IMR-90 (cell line): Measurements from ENCODE around the gene SCNN1B. TPM values are rescaled to one million over a fixed set of nuclear protein-coding genes. Genes with fewer than 3 reads are reported as not detected.

ENCODE experiments used
- ATAC-seq: fragments of 200-7000 bp; cut with Tn5 transposase; 2 replicates; pipeline ENCODE4 v1.9.1; 2020; ENCODE audit warnings: low read depth, mild to moderate bottlenecking, moderate library complexity
- BruUV-seq: library from RNA; stranded (reverse); fragments of 400-500 nt; replicated peaks from 2 replicates; lab custom pipeline; 2021; lab: Mats Ljungman, UMichigan
- CTCF ChIA-PET: fragments of 300-600 bp; formaldehyde crosslinking; extraction: SDS; loops from one replicate; lab custom pipeline; 2021; ENCODE audit warnings: antibody characterized with exemption; lab: Yijun Ruan, JAX
- POLR2A ChIA-PET: fragments of 300-600 bp; sonication (Branson Sonifier 250); formaldehyde crosslinking; loops from one replicate; lab custom pipeline; 2022; ENCODE audit warnings: antibody characterized with exemption; ENCODE audit not compliant: unreplicated experiment; lab: Charles Lee
- DNase-seq: peaks from one replicate; pipeline ENCODE4 v3.0.0; 2013
- H2AFZ ChIP-seq: replicated peaks from 2 replicates; pipeline ENCODE3; 2013; ENCODE audit warnings: low read length, mild to moderate bottlenecking; ENCODE audit not compliant: poor library complexity
- H2AK5ac ChIP-seq: 2 replicates; pipeline ENCODE4 v1.6.1; 2013; ENCODE audit warnings: low read depth, low read length, inconsistent platforms
- H2AK9ac ChIP-seq: replicated peaks from 2 replicates; pipeline ENCODE3; 2013; ENCODE audit warnings: mild to moderate bottlenecking, low read depth, low read length, moderate library complexity; ENCODE audit not compliant: poor library complexity
- H2BK120ac ChIP-seq: 2 replicates; pipeline ENCODE4 v1.6.1; 2013; ENCODE audit warnings: low read depth, low read length, inconsistent platforms
- H2BK15ac ChIP-seq: 3 replicates; pipeline ENCODE4 v1.6.1; 2013; ENCODE audit warnings: low read depth, low read length, inconsistent platforms
- H2BK20ac ChIP-seq: 2 replicates; pipeline ENCODE4 v1.6.1; 2013; ENCODE audit warnings: low read depth, mild to moderate bottlenecking, inconsistent platforms, low read length, moderate library complexity
- H2BK5ac ChIP-seq: 2 replicates; pipeline ENCODE4 v1.6.1; 2013; ENCODE audit warnings: mild to moderate bottlenecking, low read depth, low read length, inconsistent platforms; ENCODE audit not compliant: poor library complexity, severe bottlenecking
- H3K14ac ChIP-seq: replicated peaks from 2 replicates; pipeline ENCODE4 v1.6.1; 2013; ENCODE audit warnings: low read depth, low read length, inconsistent platforms
- H3K18ac ChIP-seq: 2 replicates; pipeline ENCODE4 v1.6.1; 2013; ENCODE audit warnings: low read depth, low read length, control low read depth
- H3K23ac ChIP-seq: 2 replicates; pipeline ENCODE4 v1.6.1; 2013; ENCODE audit warnings: low read depth, low read length, inconsistent platforms
- H3K27ac ChIP-seq: 2 replicates; pipeline ENCODE4 v1.5.1; 2013; ENCODE audit warnings: mild to moderate bottlenecking, control low read depth, low read length; ENCODE audit not compliant: insufficient read depth
- H3K27me3 ChIP-seq: 2 replicates; pipeline ENCODE4 v1.6.1; 2013; ENCODE audit warnings: low read length; ENCODE audit not compliant: control insufficient read depth, insufficient read depth
- H3K36me3 ChIP-seq: 2 replicates; pipeline ENCODE4 v1.6.1; 2013; ENCODE audit warnings: low read length, mixed read lengths; ENCODE audit not compliant: control insufficient read depth, insufficient read depth
- H3K4ac ChIP-seq: 2 replicates; pipeline ENCODE4 v1.6.1; 2013; ENCODE audit warnings: low read depth, low read length, inconsistent platforms
- H3K4me1 ChIP-seq: 2 replicates; pipeline ENCODE4 v1.6.1; 2013; ENCODE audit warnings: low read length, mixed read lengths; ENCODE audit not compliant: control insufficient read depth, insufficient read depth
- H3K4me2 ChIP-seq: 2 replicates; pipeline ENCODE4 v1.6.1; 2013; ENCODE audit warnings: low read depth, mild to moderate bottlenecking, control low read depth, low read length, moderate library complexity
- H3K4me3 ChIP-seq: 2 replicates; pipeline ENCODE4 v1.5.1; 2013; ENCODE audit warnings: low read depth, mild to moderate bottlenecking, control low read depth, low read length, moderate library complexity; ENCODE audit not compliant: insufficient read depth
- H3K56ac ChIP-seq: 2 replicates; pipeline ENCODE4 v1.6.1; 2013; ENCODE audit warnings: low read length, inconsistent platforms; ENCODE audit not compliant: insufficient read depth; ENCODE audit errors: extremely low read depth
- H3K79me1 ChIP-seq, 2 experiments: 2 replicates each; pipeline ENCODE4 v1.6.1; 2013; ENCODE audit warnings: low read length in 2 of 2, inconsistent platforms in 1 of 2, low read depth in 1 of 2
- H3K9ac ChIP-seq: 2 replicates; pipeline ENCODE4 v1.6.1; 2013; ENCODE audit warnings: low read depth, low read length, control low read depth
- H3K9me1 ChIP-seq: 2 replicates; pipeline ENCODE4 v1.6.1; 2013; ENCODE audit warnings: low read length, inconsistent platforms; ENCODE audit not compliant: insufficient read depth
- H3K9me3 ChIP-seq: 2 replicates; pipeline ENCODE4 v1.6.1; 2013; ENCODE audit warnings: low read length; ENCODE audit not compliant: control insufficient read depth, insufficient read depth
- H4K20me1 ChIP-seq: 2 replicates; pipeline ENCODE4 v1.6.1; 2013; ENCODE audit warnings: low read length, inconsistent platforms; ENCODE audit not compliant: insufficient read depth
- H4K5ac ChIP-seq: 2 replicates; pipeline ENCODE4 v1.6.1; 2013; ENCODE audit warnings: mild to moderate bottlenecking, low read depth, low read length, control low read depth
- H4K8ac ChIP-seq, 2 experiments: 2 replicates each; pipeline ENCODE4 v1.6.1; 2013; ENCODE audit warnings: low read depth in 2 of 2, low read length in 2 of 2, control low read depth in 1 of 2, inconsistent platforms in 1 of 2
- H4K91ac ChIP-seq: 2 replicates; pipeline ENCODE4 v1.6.1; 2013; ENCODE audit warnings: low read depth, low read length, inconsistent platforms; ENCODE audit not compliant: insufficient read depth
- BHLHE40 ChIP-seq: fragments of 150-350 bp; IDR thresholded peaks from 2 replicates; pipeline ENCODE4 v1.6.1; 2016; ENCODE audit warnings: mild to moderate bottlenecking, low read depth, low read length
- CEBPB ChIP-seq: IDR thresholded peaks from 2 replicates; pipeline ENCODE4 v1.6.1; 2012; ENCODE audit warnings: low read depth, low read length, improper control_type of control experiment
- CHD1 ChIP-seq: IDR thresholded peaks from 2 replicates; pipeline ENCODE4 v1.6.1; 2012; ENCODE audit warnings: low read depth, low read length, improper control_type of control experiment
- FOS ChIP-seq: fragments of 150-350 bp; IDR thresholded peaks from 2 replicates; pipeline ENCODE4 v1.6.1; 2016; ENCODE audit warnings: low read depth, low read length
- MAFK ChIP-seq: IDR thresholded peaks from 2 replicates; pipeline ENCODE4 v1.6.1; 2012; ENCODE audit warnings: low read depth, low read length, improper control_type of control experiment
- MXI1 ChIP-seq: IDR thresholded peaks from 2 replicates; pipeline ENCODE4 v1.6.1; 2012; ENCODE audit warnings: low read depth, mild to moderate bottlenecking, low read length, moderate library complexity, borderline replicate concordance
- NFE2L2 ChIP-seq: fragments of 150-350 bp; IDR thresholded peaks from 2 replicates; pipeline ENCODE4 v1.6.1; 2016; ENCODE audit warnings: low read depth, mild to moderate bottlenecking, low read length
- POLR2A ChIP-seq: IDR thresholded peaks from 2 replicates; pipeline ENCODE4 v1.6.1; 2012; ENCODE audit warnings: mild to moderate bottlenecking, low read depth, low read length
- RFX5 ChIP-seq: IDR thresholded peaks from 2 replicates; pipeline ENCODE4 v1.8.0; 2012; ENCODE audit warnings: low read depth, mild to moderate bottlenecking, low read length, moderate library complexity
- SMC3 ChIP-seq: fragments of 150-350 bp; IDR thresholded peaks from 2 replicates; pipeline ENCODE4 v1.6.1; 2016; ENCODE audit warnings: low read depth, mild to moderate bottlenecking, antibody characterized with exemption, low read length, moderate library complexity
- WGBS, 2 experiments: methylation state at CpG; one replicate each; pipeline versions ENCODE4 v1.1.5 to v1.1.7; 2013; ENCODE audit warnings: missing lambda C conversion rate in 2 of 2; ENCODE audit not compliant: insufficient read length in 1 of 2; ENCODE audit errors: extremely low coverage in 2 of 2; 5-methylcytosine and 5-hydroxymethylcytosine counted together
- dilution Hi-C: fragments of 300-500 bp; cut with HindIII; formaldehyde crosslinking; loops from one replicate; pipeline ENCODE4 v1.14.3; 2018; ENCODE audit warnings: low sequenced_read_pairs; ENCODE audit not compliant: unreplicated experiment
- in situ Hi-C: fragments of 300-500 bp; cut with MboI; formaldehyde crosslinking; loops from 3 replicates; pipeline ENCODE4 v1.14.3; 2019; ENCODE audit warnings: low sequenced_read_pairs, inconsistent platforms, mixed read lengths
- intact Hi-C: fragments of 100-400 bp; cut with micrococcal nuclease; formaldehyde crosslinking; loops from 2 replicates; pipeline ENCODE4 v1.10.0; 2022
- polyA plus RNA-seq, 3 experiments: library from polyadenylated mRNA; depleted of rRNA; stranded (reverse); fragments of >200 nt; gene quantifications; 2 replicates each; pipeline ENCODE4 v1.2.3, GENCODE V29; 2012; ENCODE audit warnings: low replicate concordance in 1 of 3
- total RNA-seq: library from RNA; depleted of rRNA; stranded (reverse); fragments of >200 nt; gene quantifications from 2 replicates; pipeline ENCODE4 v1.2.3, GENCODE V29; 2012
- TF ChIP-seq, protein P1 (sequence below): fragments of 150-350 bp; IDR thresholded peaks from 2 replicates; pipeline ENCODE4 v1.6.1; 2016; ENCODE audit warnings: low read depth, mild to moderate bottlenecking, low read length, moderate library complexity, borderline replicate concordance
- TF ChIP-seq, protein P2 (sequence below): conservative IDR thresholded peaks from 2 replicates; pipeline ENCODE4 v1.5.1; 2012; ENCODE audit warnings: mild to moderate bottlenecking, low read depth, low read length, improper control_type of control experiment

Gene SCNN1B
- total and polyA plus RNA-seq, 2 of the 4 experiments (the other 2 are of a cell fraction) = not detected

DNA sequence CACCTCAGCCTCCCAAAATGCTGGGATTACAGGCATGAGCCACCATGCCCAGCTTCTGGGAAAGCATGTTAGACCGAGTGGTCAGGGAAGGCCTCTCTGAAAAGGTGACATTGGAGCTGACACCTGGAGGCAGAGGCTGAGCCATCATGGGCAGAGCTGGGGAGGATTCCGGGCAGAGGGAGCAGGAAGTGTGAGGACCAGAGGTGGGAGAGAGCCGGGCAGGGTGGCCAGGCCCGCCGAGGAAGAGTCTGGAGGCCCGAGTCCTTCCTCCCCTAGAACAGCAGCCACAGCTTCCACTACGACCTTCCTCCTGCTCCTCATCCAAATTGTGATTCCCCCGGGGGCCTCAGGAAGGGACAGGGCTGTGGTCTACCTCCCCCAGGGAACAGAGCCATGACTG lies 76.2 kb downstream of the SCNN1B start:
- no peak overlapping the region for H3K27ac ChIP-seq
- peaks cover 4% of the 10 kb centered on the region; the same call in 1 of the 2 replicates for H3K27me3 ChIP-seq
- TF ChIP-seq NFE2L2 = no peak
- no peak for TF ChIP-seq POLR2A
- TF ChIP-seq, protein P1, sequence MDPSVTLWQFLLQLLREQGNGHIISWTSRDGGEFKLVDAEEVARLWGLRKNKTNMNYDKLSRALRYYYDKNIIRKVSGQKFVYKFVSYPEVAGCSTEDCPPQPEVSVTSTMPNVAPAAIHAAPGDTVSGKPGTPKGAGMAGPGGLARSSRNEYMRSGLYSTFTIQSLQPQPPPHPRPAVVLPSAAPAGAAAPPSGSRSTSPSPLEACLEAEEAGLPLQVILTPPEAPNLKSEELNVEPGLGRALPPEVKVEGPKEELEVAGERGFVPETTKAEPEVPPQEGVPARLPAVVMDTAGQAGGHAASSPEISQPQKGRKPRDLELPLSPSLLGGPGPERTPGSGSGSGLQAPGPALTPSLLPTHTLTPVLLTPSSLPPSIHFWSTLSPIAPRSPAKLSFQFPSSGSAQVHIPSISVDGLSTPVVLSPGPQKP = no peak
- no peak for TF ChIP-seq CHD1
- no peak for TF ChIP-seq SMC3
- no peak for TF ChIP-seq FOS
- TF ChIP-seq CEBPB = no peak
- no peak for TF ChIP-seq MXI1
- TF ChIP-seq BHLHE40 = no peak
- TF ChIP-seq RFX5 = no peak
- TF ChIP-seq, protein P2, sequence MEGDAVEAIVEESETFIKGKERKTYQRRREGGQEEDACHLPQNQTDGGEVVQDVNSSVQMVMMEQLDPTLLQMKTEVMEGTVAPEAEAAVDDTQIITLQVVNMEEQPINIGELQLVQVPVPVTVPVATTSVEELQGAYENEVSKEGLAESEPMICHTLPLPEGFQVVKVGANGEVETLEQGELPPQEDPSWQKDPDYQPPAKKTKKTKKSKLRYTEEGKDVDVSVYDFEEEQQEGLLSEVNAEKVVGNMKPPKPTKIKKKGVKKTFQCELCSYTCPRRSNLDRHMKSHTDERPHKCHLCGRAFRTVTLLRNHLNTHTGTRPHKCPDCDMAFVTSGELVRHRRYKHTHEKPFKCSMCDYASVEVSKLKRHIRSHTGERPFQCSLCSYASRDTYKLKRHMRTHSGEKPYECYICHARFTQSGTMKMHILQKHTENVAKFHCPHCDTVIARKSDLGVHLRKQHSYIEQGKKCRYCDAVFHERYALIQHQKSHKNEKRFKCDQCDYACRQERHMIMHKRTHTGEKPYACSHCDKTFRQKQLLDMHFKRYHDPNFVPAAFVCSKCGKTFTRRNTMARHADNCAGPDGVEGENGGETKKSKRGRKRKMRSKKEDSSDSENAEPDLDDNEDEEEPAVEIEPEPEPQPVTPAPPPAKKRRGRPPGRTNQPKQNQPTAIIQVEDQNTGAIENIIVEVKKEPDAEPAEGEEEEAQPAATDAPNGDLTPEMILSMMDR = no peak
- TF ChIP-seq MAFK = no peak
- H3K4ac ChIP-seq = no peak overlapping the region
- H2BK5ac ChIP-seq = no peak overlapping the region
- no peaks in the 10 kb centered on the region for H3K79me1 ChIP-seq
- no peak overlapping the region for H3K4me2 ChIP-seq
- H4K5ac ChIP-seq = no peak overlapping the region
- H3K9me1 ChIP-seq = no peaks in the 10 kb centered on the region
- no peaks in the 10 kb centered on the region for H4K20me1 ChIP-seq
- 50% methylated on average over 2 of the region's 8 CpGs; no CpG with 5 or more reads in 1 of the 2 experiments for WGBS, 2 experiments
- intact Hi-C loops = no loop called here
- no peak overlapping the region for H3K9ac ChIP-seq
- no peak overlapping the region for H3K4me3 ChIP-seq
- no peak overlapping the region for H3K23ac ChIP-seq
- in situ Hi-C loops = no loop called here
- H3K36me3 ChIP-seq = no peaks in the 10 kb centered on the region
- POLR2A ChIA-PET = no interaction called here
- H2BK20ac ChIP-seq = no peak overlapping the region
- BruUV-seq = no TSS peak
- H4K91ac ChIP-seq = no peak overlapping the region
- no peak overlapping the region for H3K56ac ChIP-seq
- H3K14ac ChIP-seq = no peak overlapping the region
- dilution Hi-C loops = no loop called here
- DNase-seq = no peak
- no peak overlapping the region for H3K18ac ChIP-seq
- H2BK15ac ChIP-seq = no peak overlapping the region
- H4K8ac ChIP-seq = no peak overlapping the region
- H3K9me3 ChIP-seq = no peaks in the 10 kb centered on the region
- CTCF ChIA-PET = no interaction called here
- no peaks in the 10 kb centered on the region for H3K4me1 ChIP-seq
- H2AFZ ChIP-seq = no peak overlapping the region
- no peak overlapping the region for H2BK120ac ChIP-seq
- H2AK5ac ChIP-seq = no peak overlapping the region
- no peak overlapping the region for H2AK9ac ChIP-seq
- ATAC-seq = no peak
